DMS 273 treated with DMSO at 0.1 percent for 48 hours (cell line): Measurements from ENCODE around the gene TRMT44.

Source experiments
- DNase-seq: peaks from one replicate; lab custom pipeline; 2025; lab: John Stamatoyannopoulos, UW

TRMT44 gene

GRCh38 chr4:8434251-8435073 lies 6.1 kb upstream of the TRMT44 start:
- no peak for DNase-seq

GRCh38 chr4:8435656-8436121 lies 4.9 kb upstream of the TRMT44 start:
- no peak for DNase-seq

GRCh38 chr4:8437281-8437680 lies 3.3 kb upstream of the TRMT44 start:
- DNase-seq: no peak

GRCh38 chr4:8438743-8439142 lies 1.8 kb upstream of the TRMT44 start:
- no peak for DNase-seq

- DNase-seq: no peak
Observed at GRCh38 chr4:8439168-8439567, 1.4 kb upstream of the TRMT44 start.

GRCh38 chr4:8439914-8440491 lies 574 bp upstream of the TRMT44 start:
- no peak for DNase-seq

- no peak for DNase-seq
Observed at GRCh38 chr4:8441499-8442091, 1.0 kb downstream of the TRMT44 start.

- DNase-seq: no peak
Observed at GRCh38 chr4:8442596-8443358, 2.2 kb downstream of the TRMT44 start.

- DNase-seq: no peak
Observed at GRCh38 chr4:8443801-8444200, 3.2 kb downstream of the TRMT44 start.

GRCh38 chr4:8446122-8446521 lies 5.5 kb downstream of the TRMT44 start:
- no peak for DNase-seq

- DNase-seq: no peak
Observed at GRCh38 chr4:8451440-8452182, 11.0 kb downstream of the TRMT44 start.

- DNase-seq: no peak
Observed at GRCh38 chr4:8453957-8454356, 13.4 kb downstream of the TRMT44 start.

GRCh38 chr4:8457646-8458252 lies 17.2 kb downstream of the TRMT44 start:
- DNase-seq: no peak

GRCh38 chr4:8459867-8460445 lies 19.4 kb downstream of the TRMT44 start:
- no peak for DNase-seq

- no peak for DNase-seq
Observed at GRCh38 chr4:8461086-8461485, 20.5 kb downstream of the TRMT44 start.

GRCh38 chr4:8461616-8462015 lies 21.0 kb downstream of the TRMT44 start:
- no peak for DNase-seq

GRCh38 chr4:8463811-8464210 lies 23.2 kb downstream of the TRMT44 start:
- DNase-seq: no peak

- DNase-seq: no peak
Observed at GRCh38 chr4:8464381-8464780, 23.8 kb downstream of the TRMT44 start.

- DNase-seq: no peak
Observed at GRCh38 chr4:8465615-8466611, 25.3 kb downstream of the TRMT44 start.

- DNase-seq: no peak
Observed at GRCh38 chr4:8467016-8467415, 26.4 kb downstream of the TRMT44 start.
